HepG2 (cell line): Measurements from ENCODE around the gene AIF1. TPM values are rescaled to one million over a fixed set of nuclear protein-coding genes. Genes with fewer than 3 reads are reported as not detected.

ENCODE experiments used
- CEBPB ChIP-seq: IDR thresholded peaks from 2 replicates; pipeline ENCODE4 v1.6.1; 2011; ENCODE audit warnings: low read depth, low read length, improper control_type of control experiment, borderline replicate concordance
- DMAP1 ChIP-seq: IDR thresholded peaks from 2 replicates; pipeline ENCODE4 v1.6.1; 2016
- MAFG ChIP-seq: sonication (generic); formaldehyde crosslinking; IDR thresholded peaks from 2 replicates; pipeline ENCODE4 v1.5.1; 2020; ENCODE audit warnings: mild to moderate bottlenecking, missing genetic modification reagents
- NFE2 ChIP-seq: sonication (generic); formaldehyde crosslinking; IDR thresholded peaks from 2 replicates; pipeline ENCODE4 v1.4.0; 2020; ENCODE audit warnings: missing genetic modification reagents
- NFYB ChIP-seq: sonication (generic); formaldehyde crosslinking; IDR thresholded peaks from 2 replicates; pipeline ENCODE4 v1.4.0; 2020; ENCODE audit warnings: missing genetic modification reagents
- THYN1 ChIP-seq: sonication (generic); formaldehyde crosslinking; IDR thresholded peaks from 2 replicates; pipeline ENCODE4 v1.8.1; 2023; ENCODE audit warnings: low read depth, mild to moderate bottlenecking, moderate library complexity, missing genetic modification reagents, borderline replicate concordance
- TSC22D2 ChIP-seq: sonication (generic); formaldehyde crosslinking; IDR thresholded peaks from 2 replicates; pipeline ENCODE4 v1.5.1; 2020; ENCODE audit warnings: missing genetic modification reagents, mild to moderate bottlenecking, borderline replicate concordance
- ZBTB8A ChIP-seq: sonication (generic); formaldehyde crosslinking; IDR thresholded peaks from 2 replicates; pipeline ENCODE4 v1.4.0; 2020; ENCODE audit warnings: mild to moderate bottlenecking, low read depth, missing genetic modification reagents, borderline replicate concordance
- ZFP37 ChIP-seq: sonication (generic); formaldehyde crosslinking; IDR thresholded peaks from 2 replicates; pipeline ENCODE4 v1.4.0; 2020; ENCODE audit warnings: missing genetic modification reagents, borderline replicate concordance
- ZNF251 ChIP-seq: sonication (generic); formaldehyde crosslinking; IDR thresholded peaks from 2 replicates; pipeline ENCODE4 v1.9.0; 2021; ENCODE audit warnings: mild to moderate bottlenecking, missing genetic modification reagents
- ZNF546 ChIP-seq: sonication (generic); formaldehyde crosslinking; conservative IDR thresholded peaks from 2 replicates; pipeline ENCODE4 v1.8.1; 2023; ENCODE audit warnings: mild to moderate bottlenecking, missing genetic modification reagents
- ZNF547 ChIP-seq: sonication (generic); formaldehyde crosslinking; IDR thresholded peaks from 2 replicates; pipeline ENCODE4 v1.5.1; 2020; ENCODE audit warnings: mild to moderate bottlenecking, missing genetic modification reagents
- ZZZ3 ChIP-seq: sonication (generic); formaldehyde crosslinking; IDR thresholded peaks from 2 replicates; pipeline ENCODE4 v1.4.0; 2020; ENCODE audit warnings: missing genetic modification reagents, mild to moderate bottlenecking, borderline replicate concordance
- polyA plus RNA-seq, 8 experiments: library from polyadenylated mRNA; depleted of rRNA in 3 of 8; stranded (reverse) in 7 of 8; unstranded in 1 of 8; fragments of >200 nt; fragmentation: Illumina TruSeq in 4 of 8; extraction: Trizol in 4 of 8; gene quantifications; 2 replicates each; pipeline versions ENCODE4 v1.2.1 to v1.2.3, GENCODE V29; 2011 to 2016; ENCODE audit warnings: low read depth in 4 of 8, missing spikeins in 1 of 8, mixed read lengths in 1 of 8; ENCODE audit not compliant: insufficient read depth in 1 of 8
- total RNA-seq, 5 experiments: library from RNA; depleted of rRNA; stranded (reverse); fragments of >200 nt; fragmentation: Illumina TruSeq; extraction: Trizol; gene quantifications; 2 replicates each; pipeline ENCODE4 v1.2.3, GENCODE V29; 2016; ENCODE audit warnings: low read depth in 1 of 5
- TF ChIP-seq, protein P1 (sequence below): sonication (generic); formaldehyde crosslinking; IDR thresholded peaks from 2 replicates; pipeline ENCODE4 v1.8.0; 2022; ENCODE audit warnings: low read depth, missing genetic modification reagents
- TF ChIP-seq, protein P2 (sequence below): sonication (generic); formaldehyde crosslinking; IDR thresholded peaks from 2 replicates; pipeline ENCODE4 v1.4.0; 2020; ENCODE audit warnings: missing genetic modification reagents, borderline replicate concordance
- TF ChIP-seq, protein P3 (sequence below): sonication (generic); formaldehyde crosslinking; IDR thresholded peaks from 2 replicates; pipeline ENCODE4 v1.5.0; 2020; ENCODE audit warnings: missing genetic modification reagents
- TF ChIP-seq, protein P4 (sequence below): sonication (generic); formaldehyde crosslinking; IDR thresholded peaks from 2 replicates; pipeline ENCODE4 v1.8.0; 2022; ENCODE audit warnings: mild to moderate bottlenecking, missing genetic modification reagents, borderline replicate concordance
- TF ChIP-seq, protein P5 (sequence below): sonication (generic); formaldehyde crosslinking; IDR thresholded peaks from 2 replicates; pipeline ENCODE4 v1.4.0; 2020; ENCODE audit warnings: missing genetic modification reagents; ENCODE audit errors: not compliant biosample characterization
- TF ChIP-seq, protein P6 (sequence below): sonication (generic); formaldehyde crosslinking; IDR thresholded peaks from 2 replicates; pipeline ENCODE4 v1.5.0; 2020; ENCODE audit warnings: missing genetic modification reagents, mild to moderate bottlenecking, borderline replicate concordance

AIF1 gene
- total and polyA plus RNA-seq, 2 of the 13 experiments (the other 11 are each of a cell fraction or from before 2014, with no cell fraction given), result 1.5 TPM; not detected in 1

DNA sequence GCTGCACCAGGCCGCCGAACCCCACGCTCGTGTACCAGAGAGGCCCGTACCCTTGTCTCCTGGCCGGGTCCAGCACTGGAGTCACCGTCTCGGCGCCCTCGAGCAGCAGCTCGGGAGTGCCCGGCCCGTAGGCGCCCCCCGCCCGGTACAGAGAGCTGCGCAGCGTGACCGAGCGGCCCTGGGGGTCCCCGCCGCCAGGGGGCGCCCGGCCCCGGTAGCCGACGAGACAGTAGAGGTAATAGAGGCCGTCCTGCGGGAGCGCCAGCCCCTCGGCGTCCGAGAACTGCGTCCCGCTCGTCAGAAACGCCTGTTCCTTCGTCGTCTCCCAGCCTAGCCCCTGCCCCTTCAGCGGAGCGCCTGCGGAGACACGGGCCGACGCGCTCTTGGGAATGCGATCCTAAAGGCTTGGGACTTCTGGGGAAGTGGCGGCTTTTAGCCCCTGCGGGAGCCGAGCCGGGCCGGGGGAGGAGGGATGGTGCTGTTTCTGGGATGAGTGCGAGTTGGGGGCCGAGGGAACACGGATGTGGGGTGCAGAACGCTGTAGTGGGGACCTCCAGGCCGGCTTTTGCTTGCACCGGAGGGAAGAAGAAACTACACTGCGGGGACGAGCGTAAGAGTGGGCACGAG is 34.1 kb upstream of the AIF1 start (continued):
- TF ChIP-seq, protein P1, sequence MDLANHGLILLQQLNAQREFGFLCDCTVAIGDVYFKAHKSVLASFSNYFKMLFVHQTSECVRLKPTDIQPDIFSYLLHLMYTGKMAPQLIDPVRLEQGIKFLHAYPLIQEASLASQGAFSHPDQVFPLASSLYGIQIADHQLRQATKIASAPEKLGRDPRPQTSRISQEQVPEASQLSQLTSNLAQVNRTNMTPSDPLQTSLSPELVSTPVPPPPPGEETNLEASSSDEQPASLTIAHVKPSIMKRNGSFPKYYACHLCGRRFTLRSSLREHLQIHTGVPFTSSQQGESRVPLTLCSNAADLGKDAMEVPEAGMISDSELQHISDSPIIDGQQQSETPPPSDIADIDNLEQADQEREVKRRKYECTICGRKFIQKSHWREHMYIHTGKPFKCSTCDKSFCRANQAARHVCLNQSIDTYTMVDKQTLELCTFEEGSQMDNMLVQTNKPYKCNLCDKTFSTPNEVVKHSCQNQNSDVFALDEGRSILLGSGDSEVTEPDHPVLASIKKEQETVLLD, result no peak; the same call in 1 of the 2 replicates
- TF ChIP-seq ZZZ3 (CRISPR knock-in tag) (no peak), ZFP37 (CRISPR knock-in tag) (no peak), TSC22D2 (CRISPR knock-in tag) (peak; percentile 38; the same call in 1 of the 2 replicates), THYN1 (no peak), MAFG (no peak), ZNF547 (no peak; the same call in 1 of the 2 replicates), ZNF251 (CRISPR knock-in tag) (no peak), DMAP1 (peak; percentile 64; the same call in 1 of the 2 replicates), ZBTB8A (CRISPR knock-in tag) (no peak), ZNF546 (0 out of 2 replicates have a peak, but pooled peaks have one; percentile 55), NFE2 (no peak), NFYB (no peak), CEBPB (no peak)
- TF ChIP-seq, protein P2, sequence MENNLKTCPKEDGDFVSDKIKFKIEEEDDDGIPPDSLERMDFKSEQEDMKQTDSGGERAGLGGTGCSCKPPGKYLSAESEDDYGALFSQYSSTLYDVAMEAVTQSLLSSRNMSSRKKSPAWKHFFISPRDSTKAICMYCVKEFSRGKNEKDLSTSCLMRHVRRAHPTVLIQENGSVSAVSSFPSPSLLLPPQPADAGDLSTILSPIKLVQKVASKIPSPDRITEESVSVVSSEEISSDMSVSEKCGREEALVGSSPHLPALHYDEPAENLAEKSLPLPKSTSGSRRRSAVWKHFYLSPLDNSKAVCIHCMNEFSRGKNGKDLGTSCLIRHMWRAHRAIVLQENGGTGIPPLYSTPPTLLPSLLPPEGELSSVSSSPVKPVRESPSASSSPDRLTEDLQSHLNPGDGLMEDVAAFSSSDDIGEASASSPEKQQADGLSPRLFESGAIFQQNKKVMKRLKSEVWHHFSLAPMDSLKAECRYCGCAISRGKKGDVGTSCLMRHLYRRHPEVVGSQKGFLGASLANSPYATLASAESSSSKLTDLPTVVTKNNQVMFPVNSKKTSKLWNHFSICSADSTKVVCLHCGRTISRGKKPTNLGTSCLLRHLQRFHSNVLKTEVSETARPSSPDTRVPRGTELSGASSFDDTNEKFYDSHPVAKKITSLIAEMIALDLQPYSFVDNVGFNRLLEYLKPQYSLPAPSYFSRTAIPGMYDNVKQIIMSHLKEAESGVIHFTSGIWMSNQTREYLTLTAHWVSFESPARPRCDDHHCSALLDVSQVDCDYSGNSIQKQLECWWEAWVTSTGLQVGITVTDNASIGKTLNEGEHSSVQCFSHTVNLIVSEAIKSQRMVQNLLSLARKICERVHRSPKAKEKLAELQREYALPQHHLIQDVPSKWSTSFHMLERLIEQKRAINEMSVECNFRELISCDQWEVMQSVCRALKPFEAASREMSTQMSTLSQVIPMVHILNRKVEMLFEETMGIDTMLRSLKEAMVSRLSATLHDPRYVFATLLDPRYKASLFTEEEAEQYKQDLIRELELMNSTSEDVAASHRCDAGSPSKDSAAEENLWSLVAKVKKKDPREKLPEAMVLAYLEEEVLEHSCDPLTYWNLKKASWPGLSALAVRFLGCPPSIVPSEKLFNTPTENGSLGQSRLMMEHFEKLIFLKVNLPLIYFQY (CRISPR knock-in tag), result no peak
- TF ChIP-seq, protein P3, sequence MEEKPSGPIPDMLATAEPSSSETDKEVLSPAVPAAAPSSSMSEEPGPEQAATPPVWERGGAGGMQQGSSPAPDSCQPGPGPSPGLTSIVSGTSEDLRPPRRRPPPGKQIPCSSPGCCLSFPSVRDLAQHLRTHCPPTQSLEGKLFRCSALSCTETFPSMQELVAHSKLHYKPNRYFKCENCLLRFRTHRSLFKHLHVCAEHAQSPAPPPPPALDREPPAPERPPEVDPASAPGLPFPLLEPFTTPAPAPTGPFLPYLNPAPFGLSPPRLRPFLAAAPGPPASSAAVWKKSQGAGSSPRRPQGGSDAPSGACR, result peak; percentile 95; the same call in 1 of the 2 replicates
- TF ChIP-seq, protein P4, sequence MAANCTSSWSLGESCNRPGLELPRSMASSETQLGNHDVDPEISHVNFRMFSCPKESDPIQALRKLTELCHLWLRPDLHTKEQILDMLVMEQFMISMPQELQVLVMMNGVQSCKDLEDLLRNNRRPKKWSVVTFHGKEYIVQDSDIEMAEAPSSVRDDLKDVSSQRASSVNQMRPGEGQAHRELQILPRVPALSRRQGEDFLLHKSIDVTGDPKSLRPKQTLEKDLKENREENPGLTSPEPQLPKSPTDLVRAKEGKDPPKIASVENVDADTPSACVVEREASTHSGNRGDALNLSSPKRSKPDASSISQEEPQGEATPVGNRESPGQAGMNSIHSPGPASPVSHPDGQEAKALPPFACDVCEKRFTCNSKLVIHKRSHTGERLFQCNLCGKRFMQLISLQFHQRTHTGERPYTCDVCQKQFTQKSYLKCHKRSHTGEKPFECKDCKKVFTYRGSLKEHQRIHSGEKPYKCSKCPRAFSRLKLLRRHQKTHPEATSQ (CRISPR knock-in tag), result 0 out of 2 replicates have a peak, but pooled peaks have one; percentile 60
- TF ChIP-seq, protein P5, sequence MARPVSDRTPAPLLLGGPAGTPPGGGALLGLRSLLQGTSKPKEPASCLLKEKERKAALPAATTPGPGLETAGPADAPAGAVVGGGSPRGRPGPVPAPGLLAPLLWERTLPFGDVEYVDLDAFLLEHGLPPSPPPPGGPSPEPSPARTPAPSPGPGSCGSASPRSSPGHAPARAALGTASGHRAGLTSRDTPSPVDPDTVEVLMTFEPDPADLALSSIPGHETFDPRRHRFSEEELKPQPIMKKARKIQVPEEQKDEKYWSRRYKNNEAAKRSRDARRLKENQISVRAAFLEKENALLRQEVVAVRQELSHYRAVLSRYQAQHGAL (CRISPR knock-in tag), result no peak
- TF ChIP-seq, protein P6, sequence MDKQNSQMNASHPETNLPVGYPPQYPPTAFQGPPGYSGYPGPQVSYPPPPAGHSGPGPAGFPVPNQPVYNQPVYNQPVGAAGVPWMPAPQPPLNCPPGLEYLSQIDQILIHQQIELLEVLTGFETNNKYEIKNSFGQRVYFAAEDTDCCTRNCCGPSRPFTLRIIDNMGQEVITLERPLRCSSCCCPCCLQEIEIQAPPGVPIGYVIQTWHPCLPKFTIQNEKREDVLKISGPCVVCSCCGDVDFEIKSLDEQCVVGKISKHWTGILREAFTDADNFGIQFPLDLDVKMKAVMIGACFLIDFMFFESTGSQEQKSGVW (CRISPR knock-in tag), result no peak
